GM21786 (cell line): ENCODE measurements around the gene CDH13.
A peak's percentile ranks its signal among the peaks of the same experiment; 100 is the strongest.

Source experiments
- ATAC-seq: cut with Tn5 transposase; IDR thresholded peaks from one replicate; pipeline ENCODE4 v1.9.1; 2021; ENCODE audit not compliant: unreplicated experiment

The CDH13 gene

DNA sequence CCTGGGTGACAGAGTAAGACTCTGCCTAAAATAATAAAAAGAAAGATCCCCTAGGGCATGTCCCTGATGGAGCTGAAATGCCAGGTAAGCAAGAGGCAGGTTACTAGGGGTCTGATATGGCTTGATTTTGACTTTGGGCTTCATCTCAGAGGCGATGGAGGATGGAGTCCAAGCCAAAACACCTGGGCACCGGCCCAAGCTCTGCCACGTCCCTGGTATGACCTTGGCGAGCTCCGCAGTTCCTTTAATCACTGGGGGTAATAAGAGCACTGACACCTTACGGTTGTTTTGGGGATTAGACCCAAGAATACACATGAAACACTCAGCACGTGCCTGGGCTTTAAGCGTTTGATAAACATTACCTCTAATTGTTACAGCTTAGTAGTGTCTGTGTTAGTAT lies 830.2 kb downstream of the CDH13 start:
- no peak for ATAC-seq

DNA sequence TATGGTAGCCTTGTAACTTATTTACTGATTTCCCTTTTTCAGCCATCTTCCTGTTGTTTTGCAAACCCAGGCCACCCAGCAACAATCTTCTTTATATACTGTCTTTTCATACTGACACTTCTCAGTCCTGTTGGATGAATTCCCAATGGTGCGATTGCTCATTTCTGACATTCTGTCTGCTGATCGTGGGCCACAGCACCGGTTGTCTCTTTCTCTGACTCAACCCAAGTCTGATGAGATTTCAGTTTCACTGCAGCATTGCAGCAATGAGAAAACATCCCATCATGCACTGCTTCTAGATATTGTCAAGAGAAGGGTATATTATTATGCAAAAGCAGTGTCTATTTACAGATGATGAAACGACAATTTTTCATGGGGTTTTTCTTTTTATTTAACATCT lies 831.8 kb downstream of the CDH13 start:
- ATAC-seq: peak; percentile 78

DNA sequence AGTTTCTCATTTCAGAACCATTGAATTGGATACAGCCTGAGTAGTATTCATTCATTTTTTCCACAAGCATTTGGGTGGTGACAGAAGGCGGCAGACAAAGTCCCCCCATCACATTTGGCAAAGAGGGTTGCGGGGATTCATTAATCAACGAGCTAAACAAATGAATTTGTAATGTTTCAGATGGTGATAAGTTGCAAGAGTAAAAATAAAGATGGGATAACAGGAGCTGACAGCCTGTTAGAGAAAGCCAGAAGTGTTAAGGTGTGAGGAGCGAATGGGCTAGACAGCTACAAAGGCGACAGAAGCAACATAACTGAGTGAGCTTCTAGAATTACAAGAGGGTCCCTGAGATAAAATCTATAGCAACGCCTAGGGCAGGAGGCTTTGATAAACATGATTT lies 838.2 kb downstream of the CDH13 start:
- no peak for ATAC-seq

DNA sequence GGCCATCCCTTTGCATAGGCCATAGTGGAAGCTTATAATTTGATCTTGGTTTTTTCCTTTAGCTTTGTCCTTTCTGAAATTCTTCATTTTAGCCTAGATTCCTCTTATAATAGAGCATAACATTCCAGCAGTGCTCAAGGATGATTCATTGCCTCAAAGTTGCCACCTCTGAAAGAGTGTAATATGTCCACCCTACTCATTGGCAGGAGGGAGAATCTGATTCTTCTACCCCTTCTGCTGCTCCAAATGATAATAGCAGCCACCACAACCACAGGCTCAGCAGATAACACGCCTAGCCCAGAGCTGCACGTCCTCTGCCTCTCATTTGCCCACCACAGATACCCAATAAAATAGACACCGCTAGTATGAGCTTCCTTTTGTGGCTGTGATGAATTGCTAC lies 843.6 kb downstream of the CDH13 start:
- no peak for ATAC-seq

DNA sequence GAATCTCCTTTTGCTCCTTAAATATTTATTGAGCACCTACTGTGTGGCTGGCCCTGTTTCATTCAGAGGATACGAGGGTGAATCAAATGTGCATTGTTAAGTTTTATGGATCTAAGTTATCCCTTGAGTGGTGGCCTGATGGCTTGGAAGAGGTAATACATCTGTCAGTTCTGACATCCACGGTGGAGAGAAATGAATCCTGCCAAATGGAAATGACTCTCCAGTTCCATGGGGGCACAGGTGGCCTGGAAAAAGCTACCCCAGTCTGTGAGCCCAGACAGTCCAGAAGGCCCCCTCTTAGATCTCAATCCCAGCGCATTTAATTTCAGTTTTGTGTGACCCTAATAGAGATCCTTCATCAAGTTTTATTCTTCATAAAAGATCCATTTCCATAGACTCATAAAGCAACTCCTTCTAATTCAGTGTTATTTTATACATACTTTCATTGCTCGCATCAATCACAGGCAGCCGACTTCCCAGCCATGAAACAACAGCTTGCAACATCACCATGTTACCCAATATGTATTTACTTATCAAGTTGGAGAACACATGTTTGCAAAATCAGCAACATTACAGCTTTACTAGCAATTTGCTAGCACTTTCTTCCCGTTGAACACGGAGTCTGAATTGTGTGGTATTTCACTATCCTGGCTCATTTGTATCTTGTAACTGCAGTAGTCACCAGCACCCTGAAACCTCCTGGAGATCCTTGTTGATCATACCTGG lies 846.2 kb downstream of the CDH13 start:
- ATAC-seq: no peak

DNA sequence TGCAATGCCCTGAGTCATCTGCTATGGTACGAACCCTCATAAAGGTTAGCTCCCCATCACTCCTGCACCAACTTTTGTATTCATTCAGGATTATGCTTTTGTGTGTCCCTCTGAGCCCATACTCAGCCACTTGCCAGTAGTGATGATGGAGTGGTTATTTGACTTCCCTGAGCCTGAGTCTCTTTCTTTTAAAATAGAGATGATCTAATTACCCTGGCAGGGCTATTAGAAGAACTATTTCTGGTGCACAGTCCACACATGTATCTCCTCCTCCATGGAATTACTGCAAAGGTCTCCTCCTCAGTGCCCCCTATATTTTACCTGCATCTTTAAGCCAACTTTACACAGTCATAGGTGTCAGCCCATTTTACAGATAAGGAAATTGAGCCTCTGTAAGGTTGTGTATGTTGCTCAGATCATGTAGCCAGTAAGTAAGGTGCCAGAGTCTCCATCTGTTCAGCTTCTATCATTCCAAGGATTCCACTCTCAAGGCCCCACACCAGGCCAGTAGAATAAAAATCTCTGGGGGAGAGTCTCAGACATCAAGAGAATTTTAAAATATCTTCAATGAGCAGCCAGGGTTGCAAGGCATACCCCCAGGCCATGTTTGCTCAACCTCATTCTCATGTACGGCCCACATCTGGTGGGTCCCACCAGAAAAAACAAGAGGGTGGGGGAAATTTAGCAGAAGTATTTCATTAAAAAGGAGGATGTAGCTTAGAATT lies 847.3 kb downstream of the CDH13 start:
- ATAC-seq: no peak

DNA sequence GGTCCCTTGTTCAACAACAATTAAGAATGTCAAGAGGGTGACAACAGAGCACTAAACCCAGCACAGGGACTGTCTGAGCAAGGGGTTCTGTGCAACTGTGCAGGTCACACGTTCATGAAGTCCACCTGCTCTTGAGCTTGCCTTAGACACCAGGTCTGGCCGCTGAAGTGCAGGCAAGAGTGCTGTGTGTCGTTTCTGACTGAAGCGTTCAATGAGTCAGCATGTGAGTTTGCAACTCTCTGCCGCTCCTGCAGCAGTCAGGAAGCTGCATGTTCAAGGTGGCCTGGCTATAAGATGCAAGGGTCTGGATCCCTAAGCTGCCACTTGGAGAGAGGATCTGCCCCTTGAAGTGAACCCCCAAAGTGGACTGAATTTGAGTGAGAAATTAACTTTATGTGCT lies 848.3 kb downstream of the CDH13 start:
- ATAC-seq: no peak

DNA sequence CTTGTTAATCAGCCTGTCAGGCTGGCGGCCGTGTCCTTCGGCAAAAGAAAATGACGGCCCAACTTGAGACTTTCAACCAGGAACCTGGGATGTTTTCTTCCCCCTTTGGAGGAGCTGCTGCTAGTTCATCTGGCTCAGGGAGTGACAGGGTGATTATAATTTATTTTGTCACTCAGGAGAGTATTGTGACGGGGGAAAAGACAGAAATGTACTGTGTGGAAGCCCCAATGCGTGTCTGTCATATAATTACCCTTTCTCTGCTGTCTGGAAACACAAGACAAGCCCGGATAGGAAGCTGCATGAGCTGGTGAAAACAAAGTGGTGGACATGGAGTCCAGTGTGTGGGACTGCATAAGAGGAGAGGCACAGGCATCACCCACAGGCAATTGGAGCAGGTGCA lies 854.8 kb downstream of the CDH13 start:
- no peak for ATAC-seq

DNA sequence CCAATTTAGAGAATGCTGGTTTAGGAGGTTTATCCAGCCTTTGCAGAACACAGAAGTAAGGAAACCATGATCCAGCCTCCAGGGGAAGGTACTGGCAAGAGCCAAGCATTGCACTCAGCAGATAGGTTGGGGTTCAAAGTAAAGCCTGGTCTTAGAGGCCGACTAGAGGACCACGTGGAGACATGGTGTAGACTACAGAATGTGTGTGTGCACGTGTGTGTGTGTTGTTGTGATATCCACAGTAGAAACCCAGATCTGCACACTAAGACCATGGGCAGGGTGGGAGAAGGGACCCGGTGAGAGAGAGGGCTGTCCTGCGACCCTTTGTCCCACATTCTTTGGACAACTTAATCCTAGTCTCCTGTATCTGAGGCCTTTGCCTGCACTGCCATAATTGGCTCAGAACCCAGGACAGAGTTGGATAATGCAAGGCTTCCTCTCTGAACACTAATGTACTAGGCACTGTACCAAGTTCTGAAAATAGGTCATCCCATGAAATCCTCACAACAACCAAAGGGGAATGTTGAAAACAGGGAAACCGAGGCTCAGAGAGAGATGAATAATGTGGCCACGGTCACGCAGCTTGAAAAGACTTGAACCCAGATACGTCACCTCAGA lies 855.9 kb downstream of the CDH13 start:
- no peak for ATAC-seq

DNA sequence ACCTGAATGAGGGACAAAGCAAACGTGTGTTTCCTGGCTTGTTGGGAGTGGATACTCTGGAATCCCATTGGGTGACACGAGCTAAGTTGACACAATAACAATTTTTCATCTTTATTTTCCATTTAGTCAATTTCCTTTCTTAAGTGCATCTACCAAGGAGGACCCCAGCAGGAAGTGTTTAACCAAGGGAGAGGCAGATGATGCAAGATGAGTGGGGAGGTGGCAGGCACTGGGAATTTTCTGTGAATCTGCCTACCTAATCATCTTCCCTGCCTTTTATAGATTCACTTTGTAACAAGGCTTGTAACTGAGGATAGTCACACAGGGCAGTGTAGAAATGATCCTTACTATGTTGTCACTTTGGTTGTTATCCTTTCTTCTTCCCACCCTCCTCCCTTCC lies 863.3 kb downstream of the CDH13 start:
- no peak for ATAC-seq

DNA sequence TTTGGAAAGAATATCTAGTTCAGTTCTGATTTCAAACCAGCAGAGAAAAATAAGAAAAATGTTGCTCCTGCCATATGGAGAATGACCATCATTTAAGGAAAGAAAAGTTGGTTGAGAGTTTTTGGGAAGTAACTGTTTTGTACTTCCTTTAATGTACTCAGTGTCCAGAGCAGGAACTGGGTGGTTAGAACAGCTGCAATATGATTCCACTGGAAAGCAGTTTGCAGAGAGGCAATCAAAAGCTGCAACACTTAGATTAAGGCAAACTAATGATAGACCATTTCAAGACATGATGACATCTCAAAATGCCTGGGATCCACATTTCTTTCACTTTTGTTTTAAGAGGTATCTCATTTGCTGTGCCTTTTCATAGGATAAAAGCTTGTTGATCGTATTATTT lies 867.7 kb downstream of the CDH13 start:
- ATAC-seq: no peak

DNA sequence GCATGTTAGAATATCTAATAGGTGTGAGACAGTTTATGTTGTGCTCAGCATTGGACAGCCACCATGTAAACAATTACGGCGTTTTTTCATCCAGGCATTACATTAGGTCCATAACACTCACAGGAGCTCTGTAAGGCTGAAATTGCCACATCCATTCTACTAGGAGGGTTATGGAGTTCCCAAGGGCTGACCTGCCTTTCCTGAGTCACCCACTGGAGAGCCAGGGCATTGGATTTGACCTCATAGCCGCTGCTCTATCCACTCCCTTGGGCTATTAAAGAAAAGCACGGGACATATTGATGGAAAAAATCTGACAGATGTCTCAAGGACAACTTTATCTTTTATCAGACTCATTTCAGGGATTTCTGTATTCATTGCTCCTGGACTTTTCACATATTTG lies 874.7 kb downstream of the CDH13 start:
- ATAC-seq: no peak

DNA sequence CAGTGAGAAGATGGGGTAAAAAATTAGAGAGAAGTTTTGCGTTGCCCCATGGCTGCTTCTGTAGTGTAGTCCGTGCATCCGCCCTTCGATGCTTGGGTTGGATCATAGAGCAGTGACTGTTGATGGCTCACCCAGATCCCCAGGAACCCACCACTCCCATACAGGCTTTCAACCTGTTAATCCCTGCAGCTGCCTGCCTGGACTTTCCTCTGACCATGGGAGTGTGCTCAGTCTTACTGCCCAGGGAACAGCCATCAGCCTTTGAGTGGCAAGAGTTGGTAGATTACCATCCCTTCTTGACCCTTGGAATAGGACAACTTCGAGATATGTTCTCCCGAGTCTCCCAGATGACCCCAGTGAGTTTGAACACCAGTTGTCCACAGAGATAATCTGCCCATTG lies 881.5 kb downstream of the CDH13 start:
- ATAC-seq: no peak

DNA sequence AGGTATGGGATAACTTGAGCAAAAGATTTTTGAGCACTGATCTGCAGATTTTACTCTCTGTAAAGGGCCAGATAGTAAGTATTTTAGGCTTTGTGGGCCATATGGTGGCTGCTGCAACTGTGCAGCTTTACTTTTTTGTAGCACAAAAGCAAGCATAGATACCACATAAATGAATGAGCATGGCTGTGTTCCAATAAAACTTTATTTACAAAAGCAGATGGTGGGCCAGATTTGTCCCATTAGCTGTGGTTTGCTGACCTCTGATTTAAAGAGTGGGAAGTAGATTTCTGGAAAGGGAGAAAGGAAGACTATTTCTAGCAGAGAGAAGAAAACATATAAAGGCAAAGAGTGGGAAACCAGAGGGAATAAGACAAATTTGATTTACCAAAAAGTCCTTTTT lies 882.5 kb downstream of the CDH13 start:
- ATAC-seq: no peak

DNA sequence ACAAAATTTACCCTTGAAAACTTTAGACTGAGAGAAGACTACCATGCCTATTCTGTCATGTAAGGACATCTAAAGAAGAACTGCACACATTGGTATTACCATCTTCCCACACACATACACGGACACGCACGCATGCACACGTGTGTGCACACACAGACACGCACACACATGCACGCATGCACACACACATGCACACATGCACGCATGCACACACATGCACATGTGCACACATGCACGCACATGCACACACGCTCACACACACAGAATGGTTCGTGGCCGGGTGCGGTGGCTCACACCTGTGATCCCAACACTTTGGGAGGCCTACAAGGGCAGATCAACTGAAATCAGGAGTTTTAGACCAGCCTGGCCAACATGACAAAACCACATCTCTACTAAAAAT lies 884.1 kb downstream of the CDH13 start:
- ATAC-seq: no peak

DNA sequence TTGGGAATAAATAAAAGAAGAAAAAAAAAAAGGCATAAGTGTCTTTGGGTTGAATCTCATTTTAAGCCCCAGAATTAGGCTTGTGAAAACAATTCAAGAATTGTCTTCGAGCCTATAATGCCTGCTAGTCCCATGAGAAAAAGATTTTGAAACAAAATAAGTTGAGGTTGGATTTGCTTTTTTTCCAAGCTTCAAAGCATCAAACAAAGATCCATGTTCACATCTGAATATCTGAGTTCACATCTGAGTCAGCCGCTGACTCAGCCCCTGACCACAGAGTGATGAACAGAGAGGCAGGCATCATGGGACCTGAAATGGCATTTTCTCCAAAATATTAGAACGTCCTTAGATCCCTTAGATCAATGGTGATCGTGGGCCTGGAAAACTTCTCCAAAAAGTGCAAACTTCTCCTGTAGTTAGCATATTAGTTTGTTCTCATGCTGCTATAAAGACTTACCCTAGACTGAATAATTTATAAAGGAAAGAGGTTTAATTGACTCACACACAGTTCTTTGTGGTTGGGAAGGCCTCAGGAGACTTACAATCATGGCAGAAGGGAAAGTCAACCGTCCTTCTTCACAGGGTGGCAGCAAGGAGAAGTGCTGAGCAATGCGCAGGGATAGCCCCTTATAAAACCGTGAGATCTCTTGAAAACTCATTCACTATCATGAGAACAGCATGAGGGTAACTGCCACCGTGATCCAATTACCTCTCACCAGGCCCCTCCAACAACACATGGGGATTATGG lies 886.4 kb downstream of the CDH13 start:
- ATAC-seq: no peak

DNA sequence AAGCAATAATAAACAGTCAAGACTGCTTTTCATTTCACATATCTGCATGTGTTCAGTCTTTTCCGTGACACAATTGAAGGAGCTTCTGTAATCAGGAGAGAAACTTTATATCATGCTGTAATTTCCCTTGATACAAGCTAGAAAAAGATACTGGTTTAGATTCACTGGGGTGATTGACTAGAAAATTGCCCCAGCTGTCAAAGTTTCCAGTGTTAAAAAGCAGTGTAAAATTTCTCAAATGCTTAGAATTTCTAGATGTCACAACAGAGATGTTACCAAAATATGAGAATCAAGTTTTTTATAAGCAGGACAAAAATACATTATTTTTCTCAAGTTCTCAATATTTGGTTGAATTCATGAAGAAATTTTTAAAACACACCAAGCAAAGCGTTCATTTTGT lies 888.6 kb downstream of the CDH13 start:
- ATAC-seq: no peak

DNA sequence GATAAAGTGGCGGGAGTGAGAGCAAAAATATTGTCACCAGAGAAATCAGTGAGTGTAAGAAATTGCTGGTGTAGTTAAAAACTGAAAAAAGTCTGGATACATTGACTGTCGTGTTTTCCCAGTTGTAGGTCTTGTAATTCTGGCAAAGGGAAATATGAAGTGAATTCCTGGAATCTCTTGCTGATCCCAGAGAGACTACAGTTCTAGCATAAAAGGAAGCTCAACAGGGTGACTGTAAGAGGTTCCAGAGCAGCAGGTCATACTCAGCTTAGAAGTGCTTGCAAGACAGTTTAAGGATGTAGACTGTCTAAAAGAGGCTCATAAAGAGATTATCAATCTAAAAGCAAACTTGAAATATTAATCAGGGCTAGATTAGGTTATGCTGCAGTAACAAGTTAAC lies 890.2 kb downstream of the CDH13 start:
- ATAC-seq: no peak

DNA sequence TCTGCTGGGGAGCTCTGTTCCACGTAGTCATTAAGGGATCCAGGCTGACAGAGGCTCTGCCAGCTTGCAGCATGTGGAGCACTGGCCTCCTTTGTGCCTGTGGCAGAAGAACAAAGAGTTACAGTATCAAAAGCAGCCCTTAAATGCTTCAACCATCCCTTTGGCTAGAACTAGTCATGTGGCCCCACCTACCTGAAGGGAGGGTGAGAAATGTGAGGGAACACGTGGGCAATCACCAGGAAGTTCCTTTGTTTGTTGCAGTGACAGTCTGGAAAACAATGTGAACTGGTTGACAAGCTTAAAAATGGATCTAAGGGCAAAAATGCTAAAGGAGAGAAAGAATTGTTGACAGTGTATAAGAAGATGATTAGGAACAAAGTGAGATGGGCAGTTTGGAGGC lies 890.6 kb downstream of the CDH13 start:
- no peak for ATAC-seq

DNA sequence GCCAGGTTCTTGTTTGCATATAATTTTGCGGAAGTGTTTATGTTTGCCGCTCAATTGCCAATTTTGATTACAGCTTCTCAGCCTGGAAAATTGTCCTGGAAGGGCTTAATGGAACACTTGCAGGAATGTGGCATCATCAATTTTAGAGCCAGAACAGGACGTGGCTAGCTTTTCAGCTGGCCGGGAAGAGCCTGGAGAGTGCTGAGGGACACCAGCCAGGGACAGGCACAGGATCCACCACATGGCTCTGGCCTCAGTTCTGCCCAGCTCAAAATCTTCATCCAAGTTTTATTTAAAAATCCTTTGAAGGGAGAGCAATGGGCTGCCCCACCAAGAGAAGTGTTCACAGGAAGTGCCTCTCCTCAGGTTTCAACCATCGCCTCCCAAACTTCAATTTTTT lies 893.8 kb downstream of the CDH13 start:
- ATAC-seq: no peak

DNA sequence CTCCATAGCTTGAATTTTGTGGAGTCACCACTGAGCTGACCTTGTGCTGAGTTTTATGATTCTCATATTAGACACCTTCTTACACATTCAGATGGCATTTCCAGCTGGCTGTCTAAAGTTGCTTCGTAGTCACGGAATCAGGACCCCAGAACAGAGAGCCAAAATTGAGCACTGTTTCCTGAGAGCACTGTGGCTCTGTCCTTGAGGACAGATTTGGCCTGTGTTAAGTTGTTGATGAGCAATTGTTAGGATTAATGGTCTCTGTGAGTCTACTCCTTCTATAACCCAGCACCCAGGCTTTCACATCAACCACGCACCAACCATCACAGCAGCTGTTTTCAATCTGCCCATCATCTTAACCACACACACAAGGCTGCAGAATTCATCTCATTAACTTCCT lies 903.5 kb downstream of the CDH13 start:
- no peak for ATAC-seq

DNA sequence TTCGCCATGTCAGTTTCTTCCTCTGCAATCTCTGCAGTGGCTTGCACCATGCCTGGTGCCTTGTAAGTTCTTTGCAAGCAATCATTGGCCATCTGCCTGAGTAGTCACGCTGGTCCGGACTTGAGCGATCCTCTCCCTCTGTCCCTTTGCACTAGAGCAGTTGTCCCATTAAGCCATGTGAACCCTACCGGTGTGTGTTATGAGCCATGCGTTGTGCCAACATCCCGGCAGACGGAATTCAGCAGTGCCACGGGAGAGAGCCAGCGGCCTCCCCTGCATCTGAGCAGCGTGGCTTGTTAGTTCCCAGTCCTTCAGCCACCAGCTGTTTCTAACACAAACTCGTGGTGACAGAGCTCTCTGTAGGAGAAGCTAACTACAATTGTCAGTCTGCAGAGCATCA lies 905.9 kb downstream of the CDH13 start:
- ATAC-seq: no peak
